T follicular helper cell (primary cell): Measurements from ENCODE around the gene CNOT3.
"Not testable (repeated sequence)": the region's sequence is repeated elsewhere in the genome, so short reads cannot be mapped to it uniquely, and the experiment has no call there.

Experiments
- DNase-seq: peaks from one replicate; pipeline ENCODE4 v3.0.0-alpha.2; 2020; ENCODE audit warnings: low read depth
- total RNA-seq, 2 experiments: gene quantifications; one replicate each; lab custom pipeline; 2026; lab: John Stamatoyannopoulos, UW

The CNOT3 gene
- 35.2 to 41.1 reads per million in 2 experiments for total RNA-seq

DNA sequence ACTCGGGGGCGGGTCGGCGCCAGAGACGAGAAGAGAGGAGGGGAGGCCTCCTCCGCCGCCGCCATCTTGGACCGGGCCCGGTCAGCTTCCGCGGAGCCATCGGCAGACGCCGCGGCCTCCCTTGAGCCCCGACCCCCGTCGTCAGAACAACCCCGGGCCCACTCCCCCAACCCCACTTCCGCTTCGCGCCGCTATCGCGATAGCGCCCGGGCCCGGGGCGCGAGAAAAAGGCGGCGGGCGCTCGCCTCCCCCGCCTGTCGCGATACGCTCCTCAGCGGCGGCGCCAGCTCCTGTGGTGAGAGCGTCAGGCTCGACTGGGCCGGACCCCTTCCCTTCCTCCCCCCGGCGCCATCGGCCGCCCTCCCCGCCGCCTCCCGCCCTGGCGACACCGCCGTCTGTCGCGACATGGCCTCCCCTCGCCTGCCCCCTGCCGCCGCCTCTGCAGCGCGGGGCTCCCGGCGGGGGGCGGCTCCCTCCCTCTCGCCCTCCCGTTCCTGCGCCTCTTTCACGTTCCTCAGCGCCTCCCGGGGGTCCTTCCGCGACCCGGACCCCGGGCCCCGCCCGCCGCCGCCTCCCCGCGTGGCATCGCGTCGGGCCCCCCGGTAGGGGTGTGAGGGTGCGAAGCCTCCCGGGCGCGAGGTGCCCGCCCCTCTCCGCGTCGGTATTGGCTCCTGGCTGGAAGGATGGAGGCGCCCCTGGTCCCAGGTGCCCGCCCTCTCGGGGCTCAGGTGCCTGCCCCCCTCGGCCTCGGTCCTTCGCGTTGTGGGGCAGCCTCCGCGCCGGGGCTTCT, at the start of gene CNOT3:
CNOT3 (plus strand) TSS at position 64 of the 790 bp plus-strand sequence. CDS start 5,217 bp downstream, outside the sequence.
- peak; percentile 24 for DNase-seq

DNA sequence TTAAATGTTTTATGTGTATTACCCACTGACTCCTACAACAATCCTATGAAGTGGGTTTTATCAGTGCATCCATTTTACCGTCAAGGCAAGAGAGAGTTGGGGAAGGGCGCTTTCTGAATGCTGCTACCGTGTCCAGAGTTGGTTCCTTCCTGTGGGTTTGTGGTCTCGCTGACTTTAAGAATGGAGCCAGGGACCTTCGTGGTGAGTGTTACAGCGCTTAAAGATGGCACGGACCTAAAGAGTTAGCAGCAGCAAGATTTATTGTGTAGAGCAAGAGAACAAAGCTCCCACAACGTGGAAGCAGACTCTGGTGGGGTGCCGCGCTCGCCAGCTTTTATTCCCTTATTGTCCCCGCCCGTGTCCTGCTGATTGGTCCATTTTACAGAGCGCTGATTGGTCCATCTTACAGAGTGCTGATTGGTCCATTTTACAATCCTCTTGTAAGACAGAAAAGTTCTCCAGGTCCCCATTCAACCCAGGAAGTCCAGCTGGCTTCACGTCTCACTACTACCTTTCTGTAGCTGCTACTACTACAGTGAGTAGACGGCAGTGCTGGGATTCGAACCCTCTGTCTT, 43.0 kb upstream of the CNOT3 start:
- DNase-seq = no peak

DNA sequence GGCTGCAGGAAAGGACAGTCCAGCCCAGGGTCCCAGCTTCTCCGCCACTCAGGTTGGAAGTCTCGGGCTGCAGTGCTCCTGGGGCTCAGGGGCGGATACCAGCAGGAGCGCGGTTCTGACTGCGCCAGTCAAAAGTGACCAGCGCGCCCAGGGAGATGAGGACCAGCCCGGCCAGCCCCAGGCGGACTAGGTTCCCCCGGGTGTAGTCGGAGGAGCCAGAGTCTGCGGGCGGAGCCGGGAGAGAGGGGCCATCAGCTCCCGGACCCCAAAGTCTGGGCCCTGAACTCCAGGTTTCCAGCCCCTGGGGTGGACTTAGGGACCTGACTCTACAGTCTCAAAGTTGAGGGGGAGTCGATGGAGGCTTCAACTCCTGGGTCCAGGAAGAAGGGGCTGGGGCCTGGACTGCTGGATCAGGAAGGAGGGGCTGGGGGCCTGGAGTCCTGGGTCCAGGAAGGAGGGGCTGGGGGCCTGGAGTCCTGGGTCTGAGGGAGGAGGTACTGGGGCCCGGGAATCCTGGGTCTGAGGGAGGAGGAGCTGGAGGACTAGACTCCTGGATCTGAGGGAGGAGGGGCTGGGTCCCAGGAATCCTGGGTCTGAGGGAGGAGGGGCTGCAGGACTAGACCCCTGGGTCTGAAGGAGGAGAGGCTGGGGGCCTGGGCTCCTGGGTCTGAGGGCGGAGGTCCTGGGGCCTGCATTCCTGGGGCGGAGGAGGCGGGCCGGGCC, 42.3 kb upstream of the CNOT3 start:
- no peak for DNase-seq

DNA sequence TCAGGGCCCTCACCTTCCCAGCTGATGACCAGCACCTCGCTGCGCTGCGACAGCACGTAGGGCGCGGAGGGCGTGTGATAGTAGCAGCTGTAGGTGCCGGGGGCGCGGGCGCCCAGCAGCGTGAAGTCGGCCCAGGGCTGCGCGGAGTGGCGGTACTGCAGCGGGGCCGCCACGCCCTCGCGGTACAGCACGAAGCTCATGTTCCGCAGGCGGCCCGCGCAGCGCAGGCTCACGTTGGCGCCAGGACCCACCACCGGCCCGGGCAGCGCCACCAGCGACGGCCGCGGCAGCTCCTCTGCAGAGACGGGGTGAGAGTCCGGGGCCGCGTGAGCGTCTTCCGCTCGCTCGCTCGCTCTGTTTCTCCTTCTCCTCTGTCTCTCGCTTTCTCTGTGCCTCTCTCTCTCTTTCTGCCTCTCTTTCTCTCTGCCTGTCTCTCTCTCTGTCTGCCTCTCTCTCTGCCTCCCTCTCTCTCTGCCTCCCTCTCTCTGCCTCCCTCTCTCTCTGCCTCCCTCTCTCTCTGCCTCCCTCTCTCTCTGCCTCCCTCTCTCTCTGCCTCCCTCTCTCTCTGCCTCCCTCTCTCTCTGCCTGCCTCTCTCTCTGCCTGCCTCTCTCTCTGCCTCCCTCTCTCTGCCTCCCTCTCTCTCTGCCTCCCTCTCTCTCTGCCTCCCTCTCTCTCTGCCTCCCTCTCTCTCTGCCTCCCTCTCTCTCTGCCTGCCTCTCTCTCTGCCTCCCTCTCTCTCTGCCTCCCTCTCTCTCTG, 41.5 kb upstream of the CNOT3 start:
- peak; percentile 15 for DNase-seq

DNA sequence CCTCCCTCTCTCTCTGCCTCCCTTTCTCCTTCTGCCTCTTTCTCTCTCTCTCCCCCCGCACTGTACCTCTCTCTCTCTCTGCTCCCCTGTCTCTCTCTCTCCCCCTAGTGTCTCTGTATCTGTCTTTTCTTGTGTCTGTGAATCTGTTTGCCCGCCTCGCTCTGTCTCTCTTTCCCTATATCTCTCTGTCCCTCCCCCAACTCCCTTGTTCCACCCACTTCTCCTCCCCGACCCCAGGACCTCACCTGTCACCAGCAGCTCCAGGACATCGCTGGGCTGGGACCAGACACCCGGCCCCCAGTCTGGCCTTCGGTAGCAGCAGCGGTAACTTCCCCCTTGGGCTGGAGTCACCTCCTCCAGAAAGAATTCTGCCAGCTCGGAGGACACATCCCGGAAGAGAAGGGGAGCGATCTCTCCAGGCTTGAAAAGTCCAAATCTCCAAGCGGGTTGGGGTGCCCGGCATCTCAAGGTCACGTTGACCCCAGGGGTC, 40.9 kb upstream of the CNOT3 start:
- DNase-seq = no peak

DNA sequence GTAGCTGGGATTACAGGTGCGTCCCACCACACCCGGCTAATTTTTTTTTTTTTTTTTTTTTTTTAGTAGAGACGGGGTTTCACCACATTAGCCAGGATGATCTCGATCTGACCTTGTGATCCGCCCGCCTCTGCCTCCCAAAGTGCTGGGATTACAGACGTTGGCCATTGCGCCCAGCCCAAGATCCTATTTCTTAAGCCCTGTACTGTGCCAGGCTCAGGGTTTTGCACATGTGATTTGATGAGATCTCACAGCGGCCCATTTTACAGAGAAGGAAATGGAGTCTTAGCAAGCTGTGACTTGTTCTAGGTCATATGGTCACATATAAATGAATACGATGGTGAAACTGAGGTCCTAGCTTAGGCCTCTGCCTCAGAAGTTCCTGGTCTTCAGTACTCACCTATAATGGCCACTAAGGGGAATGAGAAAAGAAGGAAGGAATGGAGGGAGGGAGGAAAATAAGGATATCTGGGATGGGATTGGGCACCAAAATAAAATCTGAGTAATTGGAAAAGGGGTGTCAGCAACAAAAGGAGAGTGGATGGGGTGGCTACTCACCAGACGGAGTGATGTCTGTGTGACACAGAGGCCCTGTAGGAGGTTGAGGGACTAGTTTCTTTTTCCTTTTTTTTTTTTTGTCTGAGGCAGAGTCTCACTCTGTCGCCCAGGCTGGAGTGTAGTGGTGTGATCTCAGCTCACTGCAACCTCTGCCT, 38.2 kb upstream of the CNOT3 start:
- DNase-seq = no peak

DNA sequence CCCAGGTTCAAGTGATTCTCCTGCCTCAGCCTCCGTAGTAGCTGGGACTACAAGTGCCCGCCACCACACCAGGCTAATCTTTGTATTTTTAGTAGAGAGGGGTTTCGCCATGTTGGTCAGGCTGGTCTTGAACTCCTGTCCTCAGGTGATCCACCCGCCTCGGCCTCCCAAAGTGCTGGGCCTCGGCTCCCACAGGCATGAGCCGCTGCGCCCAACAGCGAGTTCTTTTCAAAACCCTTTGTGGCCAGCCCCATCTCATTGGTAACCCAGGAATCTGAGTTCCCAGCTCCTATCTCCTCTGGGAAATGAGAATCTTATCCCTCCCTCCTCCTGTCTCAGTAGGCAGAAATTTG, 37.7 kb upstream of the CNOT3 start:
- DNase-seq = not testable (repeated sequence)

DNA sequence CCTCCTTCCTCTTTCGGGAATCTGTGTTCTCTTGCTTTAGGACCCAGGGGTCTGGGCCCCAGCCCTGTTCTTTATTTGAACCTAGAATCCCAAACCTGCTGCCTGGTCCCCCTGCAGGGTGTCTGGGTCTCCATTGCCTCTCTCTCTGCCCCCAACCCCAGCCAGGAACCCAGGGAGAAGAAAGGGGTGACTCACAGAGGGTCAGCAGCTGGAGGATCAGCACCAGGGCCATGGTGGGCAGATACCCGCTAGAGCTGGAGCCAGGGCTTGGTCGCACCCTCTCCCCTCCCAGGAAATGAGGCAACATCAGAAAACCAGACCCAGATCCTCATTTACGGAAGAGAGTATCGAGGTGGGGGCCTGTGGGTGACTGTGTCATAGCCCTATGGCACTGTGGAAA, 37.0 kb upstream of the CNOT3 start, which contains the start of gene OSCAR:
OSCAR (minus strand) TSS at position 243 of the 400 bp plus-strand sequence; CDS start at position 232, 11 bp downstream.
- no peak for DNase-seq

DNA sequence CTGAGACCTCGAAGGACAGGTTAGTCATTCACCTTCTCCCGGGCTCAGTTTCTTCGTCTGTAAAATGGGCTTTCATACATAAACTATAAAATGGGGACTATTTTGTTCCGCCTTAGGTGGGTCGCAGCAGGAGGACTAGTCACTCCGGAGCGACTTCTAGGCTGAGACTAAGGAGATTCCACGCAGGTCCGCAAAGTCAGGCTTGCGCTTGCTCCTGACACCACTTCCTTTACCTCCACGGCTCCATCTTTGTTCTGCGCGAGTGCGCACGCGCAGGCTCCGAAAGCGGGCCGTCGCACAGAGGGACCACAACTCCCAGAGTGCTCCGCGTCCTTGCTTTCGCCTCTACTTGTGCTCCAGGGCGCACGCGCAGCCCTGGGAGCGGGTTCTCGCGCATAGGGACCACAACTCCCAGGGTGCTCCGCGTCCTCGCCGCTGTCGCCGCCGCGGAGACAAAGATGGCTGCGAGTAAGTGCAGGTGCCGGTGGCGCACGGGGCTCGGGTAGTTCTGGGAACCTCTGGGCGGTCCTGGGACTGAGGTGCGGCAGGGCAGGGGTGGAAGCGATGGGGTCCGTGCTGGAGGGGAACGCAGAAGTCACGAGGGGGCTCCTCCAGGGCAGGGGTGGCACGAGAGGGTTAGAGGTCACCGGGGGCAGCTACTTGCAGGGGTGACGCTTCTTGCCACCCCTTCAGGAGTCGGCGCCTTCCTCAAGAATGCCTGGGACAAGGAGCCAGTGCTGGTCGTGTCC, 35.0 kb upstream of the CNOT3 start, which contains the start of gene NDUFA3:
NDUFA3 (plus strand) TSS at position 435 of the 749 bp plus-strand sequence; CDS start at position 459, 24 bp downstream.
- peak; percentile 97 for DNase-seq

DNA sequence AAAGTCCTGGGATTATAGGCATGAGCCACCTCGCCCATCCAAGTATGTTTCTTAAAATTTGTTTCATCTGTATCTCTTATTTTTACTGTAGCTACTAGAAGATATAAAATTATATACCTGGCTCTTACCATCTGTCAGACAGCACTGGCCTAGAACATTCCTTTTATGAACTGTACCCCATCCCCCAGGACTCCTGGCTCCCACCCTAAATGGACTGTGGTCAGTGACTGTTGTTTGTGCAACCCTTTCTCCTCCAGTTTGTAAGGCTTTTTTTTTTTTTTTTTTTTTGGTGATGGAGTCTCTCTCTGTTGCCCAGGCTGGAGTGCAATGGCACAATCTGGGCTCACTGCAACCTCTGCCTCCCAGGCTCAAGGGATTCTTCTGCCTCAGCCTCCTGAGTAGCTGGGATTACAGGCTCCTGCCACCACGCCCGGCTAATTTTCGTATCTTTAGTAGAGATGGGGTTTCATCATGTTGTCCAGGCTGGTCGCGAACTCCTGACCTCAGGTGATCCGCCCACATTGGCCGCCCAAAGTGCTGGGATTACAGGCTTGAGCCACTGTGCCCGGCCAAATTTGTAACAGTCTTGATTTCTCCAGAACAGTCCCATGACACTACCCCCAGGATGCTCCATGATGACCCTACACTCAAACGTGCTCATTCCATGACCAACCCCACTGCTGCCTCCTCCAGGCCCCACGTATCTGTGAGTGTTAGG, 32.4 kb upstream of the CNOT3 start:
- DNase-seq = no peak

DNA sequence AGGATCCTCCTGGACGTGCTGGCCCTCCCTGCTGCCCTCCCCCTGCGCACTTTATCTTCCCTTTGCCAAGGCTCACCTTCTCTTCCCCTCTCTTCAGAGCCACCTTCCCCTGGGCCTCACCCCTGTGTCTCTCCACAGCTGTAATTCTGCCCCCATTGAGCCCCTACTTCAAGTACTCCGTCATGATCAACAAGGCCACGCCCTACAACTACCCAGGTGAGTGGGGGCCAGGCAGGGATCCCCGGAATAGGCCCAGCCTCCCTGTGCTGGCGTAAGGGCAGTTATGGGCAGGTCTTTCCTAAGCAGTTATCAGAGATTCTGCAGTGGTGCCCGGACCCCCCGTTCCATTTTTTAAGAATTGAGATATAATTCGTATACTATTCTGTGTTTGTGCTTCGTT, 31.8 kb upstream of the CNOT3 start:
- no peak for DNase-seq

DNA sequence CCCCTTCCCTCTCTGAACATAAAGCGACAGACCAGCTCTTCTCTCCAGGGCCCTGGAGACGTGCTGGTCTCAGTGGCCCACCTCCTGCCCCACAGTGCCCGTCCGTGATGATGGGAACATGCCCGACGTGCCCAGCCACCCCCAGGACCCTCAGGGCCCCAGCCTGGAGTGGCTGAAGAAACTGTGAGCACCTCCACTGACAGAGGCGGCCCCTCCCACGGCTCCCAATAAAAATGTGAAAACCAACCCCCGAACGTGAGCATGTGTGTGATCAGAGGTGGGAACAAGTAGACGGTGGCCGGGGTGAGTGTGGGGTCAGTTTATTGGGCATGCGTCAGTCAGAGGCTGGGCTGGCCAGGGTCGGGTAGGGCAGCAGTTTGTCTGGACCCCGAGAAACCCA, 30.8 kb upstream of the CNOT3 start:
- DNase-seq = no peak

DNA sequence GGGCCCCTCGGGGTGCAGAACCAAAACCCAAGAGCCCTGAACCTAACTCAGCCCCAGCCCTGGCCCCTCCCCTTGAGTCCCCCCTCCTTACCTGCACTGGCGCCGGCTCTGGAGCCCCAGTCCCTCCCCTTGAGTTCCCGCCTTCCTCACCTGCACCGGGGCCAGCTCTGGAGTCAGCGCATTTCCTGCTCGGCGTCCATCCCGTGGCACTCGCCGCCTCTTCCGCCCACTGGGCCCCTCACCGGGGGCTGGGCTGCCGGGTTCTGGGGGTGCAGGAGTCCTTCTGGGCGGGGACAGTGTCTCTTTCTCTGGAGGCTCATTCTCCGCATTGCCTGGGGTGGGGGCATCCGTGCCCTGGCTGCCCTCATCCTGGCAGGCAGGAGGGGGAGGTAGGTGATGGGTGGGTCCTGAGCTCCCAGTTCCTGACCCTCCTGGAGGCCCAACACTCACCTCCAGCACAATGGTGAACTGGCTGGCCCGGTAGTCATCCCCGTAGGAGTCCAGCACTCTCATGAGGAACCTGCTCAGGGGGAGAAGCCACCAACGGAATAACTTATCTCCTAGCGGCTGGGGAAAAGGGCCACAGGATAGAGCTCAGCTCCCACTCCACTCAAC, 29.6 kb upstream of the CNOT3 start:
- DNase-seq = no peak

DNA sequence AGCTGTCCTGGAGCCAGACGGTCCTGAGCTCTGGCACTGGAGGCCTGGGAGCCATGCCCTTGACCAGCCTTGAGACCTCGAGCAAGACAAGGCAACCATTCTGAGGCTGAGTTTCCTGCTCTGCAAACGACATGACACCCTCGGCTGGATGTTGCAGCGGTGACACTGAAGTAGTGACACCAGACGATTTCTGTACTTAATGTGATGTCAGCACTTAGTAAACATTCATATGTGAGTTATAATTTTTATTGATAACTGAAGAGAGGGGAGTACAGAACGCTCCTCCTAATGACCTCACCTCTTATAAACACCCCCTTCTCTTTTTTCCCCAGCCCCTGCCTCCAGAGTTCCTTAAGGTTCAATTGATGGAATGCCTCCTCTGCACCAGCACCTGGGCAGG, 29.1 kb upstream of the CNOT3 start:
- no peak for DNase-seq

DNA sequence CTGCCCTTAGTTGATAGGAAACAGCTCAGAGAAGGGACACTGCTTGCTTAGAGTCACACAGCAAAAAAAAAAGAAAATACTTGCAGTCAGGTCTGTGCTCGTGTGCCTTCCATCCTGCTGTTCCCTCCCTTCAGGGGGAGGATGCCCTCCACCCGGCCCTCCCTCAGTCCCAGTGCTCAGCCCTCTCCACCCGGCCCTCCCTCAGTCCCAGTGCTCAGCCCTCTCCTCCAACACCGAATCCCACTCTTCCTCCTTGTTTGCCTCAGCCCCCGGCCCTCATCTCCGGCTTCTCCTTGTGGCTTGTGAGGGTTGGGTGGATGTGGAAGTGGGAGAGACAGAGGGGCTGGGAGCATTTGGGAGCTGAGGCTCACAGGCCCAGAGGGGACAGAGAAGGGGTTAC, 27.9 kb upstream of the CNOT3 start:
- no peak for DNase-seq

DNA sequence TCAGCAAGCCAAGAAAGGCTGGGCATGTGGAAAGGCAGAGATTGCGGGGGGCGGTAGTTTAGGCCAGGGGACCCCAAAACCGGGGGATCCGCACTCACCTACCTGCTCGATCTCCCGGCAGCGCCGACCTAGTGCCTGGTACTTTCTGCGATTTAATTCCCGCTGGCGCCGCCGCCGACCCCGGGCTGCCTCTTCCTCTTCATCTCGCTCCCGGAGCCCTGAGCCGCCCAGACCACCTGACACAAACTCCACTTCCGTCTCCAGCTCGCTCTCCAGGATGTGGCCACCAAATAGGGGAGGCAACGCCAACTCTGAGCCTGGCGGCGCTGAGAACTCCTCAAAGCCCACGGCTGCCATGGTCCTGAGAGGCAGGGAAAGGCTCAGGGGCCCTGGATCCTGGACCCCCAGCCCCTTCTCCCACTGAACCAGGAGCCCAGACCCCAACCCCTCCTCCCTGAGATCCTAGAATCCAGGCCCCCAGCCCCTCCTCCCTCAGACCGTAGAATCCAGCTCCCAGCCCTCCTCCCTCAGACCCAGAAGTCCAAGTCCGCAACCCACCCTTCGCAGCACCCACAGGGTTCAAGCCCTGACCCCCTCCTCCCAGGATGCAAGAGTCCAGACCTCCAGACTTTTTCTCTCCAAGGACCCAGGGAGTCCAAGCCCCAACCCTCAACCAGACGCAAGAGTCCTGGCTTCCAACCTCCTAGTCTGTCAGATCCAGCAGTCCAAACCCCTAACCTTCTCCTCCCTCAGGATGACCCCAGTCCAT, 23.0 kb upstream of the CNOT3 start:
- DNase-seq = peak; percentile 36

DNA sequence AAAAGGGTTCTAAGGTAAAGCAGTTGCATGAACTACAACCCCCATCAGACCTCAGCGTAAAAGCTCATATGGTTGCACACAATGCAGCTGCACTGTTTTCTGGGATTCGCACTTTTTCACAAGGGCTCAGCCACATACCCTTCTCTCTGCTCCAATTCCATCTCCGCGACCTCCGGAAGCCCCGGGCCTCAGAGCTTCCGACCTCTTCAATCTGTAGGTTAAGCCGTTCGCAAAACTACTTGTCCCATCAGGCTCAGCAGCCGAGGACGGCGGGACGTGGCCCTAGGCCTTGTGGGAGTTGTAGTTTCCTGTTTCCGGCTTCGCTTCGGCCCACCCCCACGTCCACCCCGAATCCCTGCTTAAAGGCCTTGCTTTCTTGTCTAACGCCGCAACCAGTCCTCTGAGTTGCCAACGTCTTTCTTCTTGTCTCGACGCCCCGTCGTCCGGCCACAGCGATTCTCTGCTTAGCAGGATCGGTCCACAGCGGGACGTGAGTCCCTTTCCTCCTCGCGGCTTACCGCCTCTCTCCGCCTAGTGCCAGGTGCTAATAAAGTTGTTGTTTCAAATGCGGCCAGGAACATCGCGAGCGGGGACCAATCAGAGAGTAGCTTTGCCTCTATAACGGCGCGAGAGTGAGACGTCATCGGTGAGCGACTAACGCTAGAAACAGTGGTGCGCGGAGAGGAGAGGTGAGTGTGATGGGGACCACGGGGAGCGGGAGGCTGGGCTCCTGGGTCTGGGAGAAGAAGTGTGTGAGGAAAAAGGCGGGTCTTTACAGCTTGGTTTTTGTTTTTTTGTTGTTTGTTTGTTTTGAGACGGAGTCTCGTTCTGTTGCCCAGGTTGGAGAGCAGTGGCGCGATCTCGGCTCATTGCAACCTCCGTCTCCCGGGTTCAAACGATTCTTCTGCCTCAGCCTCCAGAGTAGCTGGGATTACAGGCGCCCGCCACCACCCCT, 22.2 kb upstream of the CNOT3 start, which contains the start of the genes PRPF31 and TFPT:
PRPF31 (plus strand) TSS at position 646 of the 955 bp plus-strand sequence. CDS start 2,525 bp downstream, outside the sequence.
TFPT (minus strand) TSS at position 549 of the 955 bp plus-strand sequence; CDS start at position 161, 388 bp downstream.
- peak; percentile 97 for DNase-seq
